Measurements from ENCODE around the gene RPL34. TPM values are rescaled to one million over a fixed set of nuclear protein-coding genes. Genes with fewer than 3 reads are reported as not detected.

Gene RPL34
- total and polyA plus RNA-seq, 2 of the 4 experiments (the other 2 are of a cell fraction) = 1,435 to 2,037 TPM

DNA sequence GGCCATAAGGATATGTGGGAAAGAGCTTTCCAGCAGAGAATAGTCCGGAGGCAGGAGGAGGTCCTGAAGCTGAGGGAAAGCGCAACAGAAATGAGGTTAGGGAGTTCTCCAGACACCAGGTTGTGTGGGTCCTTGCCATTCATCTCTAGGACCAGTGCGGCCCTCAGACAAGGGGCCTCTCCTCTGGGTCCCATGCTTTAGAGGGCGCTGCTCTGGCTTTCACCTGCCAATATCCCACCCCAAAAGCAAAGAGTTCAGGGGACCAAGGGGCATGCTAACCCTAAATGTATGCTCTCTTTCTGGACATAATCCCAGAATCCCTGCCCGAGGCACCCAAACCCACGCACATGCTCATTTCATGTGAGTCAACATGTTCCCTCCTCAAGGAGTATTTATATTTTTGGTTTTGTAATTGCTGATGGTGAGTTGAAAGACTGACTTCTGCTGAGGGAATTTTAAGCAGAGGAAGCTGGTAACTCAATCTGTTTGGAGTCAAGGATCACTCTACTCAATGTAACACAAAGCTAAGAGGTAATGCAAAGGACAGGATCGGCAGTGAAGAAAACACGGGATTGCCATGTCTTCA is 14.8 kb downstream of the RPL34 start:
- no peak for ATAC-seq (ENCODE audit: low read depth)
- no peaks in the 10 kb centered on the region for H3K9me1 ChIP-seq (ENCODE audit: insufficient read depth, low read length)
- H2BK120ac ChIP-seq (ENCODE audit: low read depth, low read length) = no peak overlapping the region
- H2BK15ac ChIP-seq (ENCODE audit: low read depth, low read length) = no peak overlapping the region
- in situ Hi-C loops (cut with MboI; ENCODE audit: low sequenced_read_pairs) = no loop called here
- intact Hi-C loops (cut with micrococcal nuclease) = no loop called here
- dilution Hi-C loops (cut with HindIII; ENCODE audit: low sequenced_read_pairs, unreplicated experiment) = no loop called here
- no peak overlapping the region for H2AFZ ChIP-seq (replicated peaks; ENCODE audit: low read length, poor library complexity)
- H3K4ac ChIP-seq (ENCODE audit: low read depth, low read length) = no peak overlapping the region
- no peak overlapping the region for H3K9ac ChIP-seq (ENCODE audit: low read depth, low read length)
- no peaks in the 10 kb centered on the region for H3K4me1 ChIP-seq (ENCODE audit: control insufficient read depth, insufficient read depth, low read length)
- TF ChIP-seq SMC3 (IDR thresholded peaks at IDR 0.05; ENCODE audit: low read depth, low read length) = no peak
- no peak overlapping the region for H4K8ac ChIP-seq (ENCODE audit: low read depth in 2 of 2, low read length in 2 of 2)
- no peak overlapping the region for H3K56ac ChIP-seq (ENCODE audit: extremely low read depth, insufficient read depth, low read length)
- H3K18ac ChIP-seq (ENCODE audit: low read depth, low read length) = no peak overlapping the region
- H2AK9ac ChIP-seq (replicated peaks; ENCODE audit: low read depth, low read length, poor library complexity) = no peak overlapping the region
- H3K36me3 ChIP-seq (ENCODE audit: control insufficient read depth, insufficient read depth, low read length) = peaks cover 24% of the 10 kb centered on the region
- POLR2A ChIA-PET (ENCODE audit: unreplicated experiment) = no interaction called here
- 100% methylated on average over 3 of the region's 8 CpGs; no CpG with 5 or more reads in 1 of the 2 experiments for WGBS, 2 experiments (ENCODE audit: extremely low coverage in 2 of 2, insufficient read length in 1 of 2)
- no peak overlapping the region for H3K4me2 ChIP-seq (ENCODE audit: low read depth, low read length)
- no peak for DNase-seq
- CTCF ChIA-PET = interaction anchor here (0.7 kb wide), 1 partner anchor 1056 kb away, joined by 3 read pairs; no protein-coding TSS in a partner anchor
- no peak overlapping the region for H2BK5ac ChIP-seq (ENCODE audit: low read depth, low read length, poor library complexity, severe bottlenecking)
- no TSS peak for BruUV-seq (replicated peaks)
- no peak overlapping the region for H4K5ac ChIP-seq (ENCODE audit: low read depth, low read length)
- H4K20me1 ChIP-seq (ENCODE audit: insufficient read depth, low read length) = no peaks in the 10 kb centered on the region
- H2AK5ac ChIP-seq (ENCODE audit: low read depth, low read length) = no peak overlapping the region
- H4K91ac ChIP-seq (ENCODE audit: insufficient read depth, low read depth, low read length) = no peak overlapping the region
- no peak overlapping the region for H2BK20ac ChIP-seq (ENCODE audit: low read depth, low read length)
- H3K14ac ChIP-seq (replicated peaks; ENCODE audit: low read depth, low read length) = no peak overlapping the region
- no peaks in the 10 kb centered on the region; a peak in 1 of 4 replicates for H3K79me1 ChIP-seq (ENCODE audit: low read depth in 1 of 2, low read length in 2 of 2)
- H3K9me3 ChIP-seq (ENCODE audit: control insufficient read depth, insufficient read depth, low read length) = no peaks in the 10 kb centered on the region
- no peaks in the 10 kb centered on the region for H3K27me3 ChIP-seq (ENCODE audit: control insufficient read depth, insufficient read depth, low read length)
- no peak overlapping the region for H3K23ac ChIP-seq (ENCODE audit: low read depth, low read length)
- H3K4me3 ChIP-seq (ENCODE audit: insufficient read depth, low read depth, low read length) = no peak overlapping the region
- no peak overlapping the region for H3K27ac ChIP-seq (ENCODE audit: insufficient read depth, low read length)

Data from IMR-90 (cell line).